LoVo (cell line): ENCODE results near the gene ITFG1.
A peak's percentile ranks its signal among the peaks of the same experiment; 100 is the strongest.
"Not testable (repeated sequence)": the region's sequence is repeated elsewhere in the genome, so short reads cannot be mapped to it uniquely, and the experiment has no call there.

Experiments used
- DNase-seq: peaks from one replicate; pipeline ENCODE4 v3.0.0-alpha.2; 2016; ENCODE audit warnings: low spot score

The ITFG1 gene

DNA sequence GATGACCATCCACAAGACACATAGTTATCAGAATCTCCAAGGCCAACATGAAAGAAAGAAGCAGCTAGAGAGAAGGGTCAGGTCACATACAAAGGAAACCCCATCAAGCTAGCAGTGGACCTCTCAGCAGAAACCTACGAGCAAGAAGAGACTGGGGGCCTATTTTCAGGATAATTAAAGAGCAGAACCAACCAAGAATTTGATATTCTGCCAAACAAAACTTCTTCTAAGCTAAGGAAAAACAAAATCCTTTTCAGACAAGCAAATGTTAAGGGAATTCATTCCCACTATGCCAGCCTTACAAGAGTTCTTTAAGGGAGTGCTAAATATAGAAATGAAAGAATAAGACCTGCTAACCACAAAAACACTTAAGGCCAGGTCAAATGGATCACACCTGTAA is 47.8 kb downstream of the ITFG1 start:
- DNase-seq: no peak

DNA sequence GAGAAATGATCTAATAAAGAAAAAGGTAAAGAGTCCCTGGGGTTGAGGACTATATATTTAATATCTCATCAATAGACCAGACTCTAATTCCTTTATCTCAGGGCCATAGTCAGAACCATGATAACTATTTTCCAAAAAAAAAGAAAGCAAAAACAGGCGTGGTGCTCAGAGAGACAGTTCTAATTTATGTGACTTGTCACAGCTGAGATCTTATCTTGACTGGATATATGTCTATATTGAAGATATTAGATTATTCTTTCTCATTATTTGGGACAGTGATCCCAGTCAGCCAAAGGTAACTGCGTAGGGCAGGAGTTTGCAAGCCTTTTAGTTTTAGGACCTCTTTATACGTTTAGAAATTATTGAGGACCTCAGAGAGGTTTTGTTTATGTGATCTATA is 52.4 kb downstream of the ITFG1 start:
- no peak for DNase-seq

DNA sequence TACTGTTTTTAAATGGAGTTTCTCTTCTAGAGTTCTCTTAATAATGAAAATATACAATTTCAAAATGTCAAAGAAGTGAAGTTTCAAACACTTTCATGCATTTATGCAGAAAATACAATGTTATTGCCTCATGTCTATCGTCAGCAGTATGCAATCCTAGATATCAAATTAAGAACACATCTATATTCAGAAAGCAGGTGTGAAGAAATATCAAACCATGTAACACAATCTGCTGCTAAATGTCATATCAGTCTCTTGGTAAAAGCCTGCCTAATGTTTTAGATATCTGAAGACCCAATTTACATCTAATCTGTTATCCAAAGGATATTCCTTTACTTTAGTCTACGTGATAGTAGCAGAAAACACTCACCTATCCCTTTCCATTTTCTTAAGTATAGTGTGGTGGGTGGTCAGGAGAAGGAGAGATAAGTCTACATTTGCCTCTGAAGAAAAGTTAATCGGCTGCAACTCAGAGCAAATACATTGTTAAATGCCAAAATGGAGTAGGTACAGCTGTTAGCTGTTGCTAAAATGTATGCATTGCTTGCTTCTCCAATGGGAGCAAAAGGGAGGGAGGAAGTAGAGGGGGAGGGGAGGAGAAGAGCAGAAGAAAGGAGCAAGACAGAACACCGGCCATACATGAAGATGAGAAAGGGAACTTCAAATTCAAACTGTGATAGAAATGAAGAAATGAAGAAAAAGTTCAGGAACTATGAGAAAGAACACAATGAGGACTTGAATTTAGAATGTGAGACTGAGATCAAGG is 64.9 kb downstream of the ITFG1 start:
- no peak for DNase-seq

DNA sequence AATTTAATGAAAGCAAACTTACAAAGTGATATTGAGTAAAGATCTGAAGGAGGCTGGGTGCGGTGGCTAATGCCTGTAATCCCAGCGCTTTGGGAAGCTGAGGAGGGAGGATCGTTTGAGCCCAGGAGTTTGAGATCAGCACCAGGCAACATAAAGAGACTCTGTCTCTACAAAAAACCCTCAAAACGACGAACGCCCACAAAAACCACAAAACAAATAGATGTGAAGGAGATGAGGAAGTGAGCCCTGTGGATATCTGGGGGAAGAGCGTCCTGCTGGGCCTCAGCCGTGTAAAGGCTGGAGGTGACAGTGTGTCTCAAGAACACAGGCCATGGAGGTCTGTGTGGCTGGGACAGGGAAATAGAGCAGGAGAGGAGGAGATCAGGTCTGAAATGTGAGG is 68.8 kb downstream of the ITFG1 start:
- DNase-seq: peak; percentile 23

DNA sequence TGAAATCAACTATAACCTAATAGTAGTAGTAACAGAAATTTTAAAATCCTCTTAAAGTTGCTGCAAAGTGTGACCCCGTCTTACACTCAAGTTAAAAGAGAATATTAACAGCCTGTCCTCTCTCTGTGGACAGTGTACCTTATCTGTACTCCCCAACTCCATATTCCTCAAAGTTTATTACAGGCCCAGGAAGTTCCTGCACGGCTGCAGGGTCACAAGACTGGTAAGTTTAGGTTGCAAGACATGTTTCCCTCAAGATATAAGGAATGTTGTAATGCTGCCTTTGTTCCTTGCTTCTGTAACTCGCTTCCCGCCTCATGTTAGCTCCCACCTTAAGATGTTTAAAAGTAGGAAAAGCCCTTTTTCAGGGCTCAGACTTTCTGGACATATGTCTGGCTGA is 72.2 kb downstream of the ITFG1 start:
- no peak for DNase-seq

DNA sequence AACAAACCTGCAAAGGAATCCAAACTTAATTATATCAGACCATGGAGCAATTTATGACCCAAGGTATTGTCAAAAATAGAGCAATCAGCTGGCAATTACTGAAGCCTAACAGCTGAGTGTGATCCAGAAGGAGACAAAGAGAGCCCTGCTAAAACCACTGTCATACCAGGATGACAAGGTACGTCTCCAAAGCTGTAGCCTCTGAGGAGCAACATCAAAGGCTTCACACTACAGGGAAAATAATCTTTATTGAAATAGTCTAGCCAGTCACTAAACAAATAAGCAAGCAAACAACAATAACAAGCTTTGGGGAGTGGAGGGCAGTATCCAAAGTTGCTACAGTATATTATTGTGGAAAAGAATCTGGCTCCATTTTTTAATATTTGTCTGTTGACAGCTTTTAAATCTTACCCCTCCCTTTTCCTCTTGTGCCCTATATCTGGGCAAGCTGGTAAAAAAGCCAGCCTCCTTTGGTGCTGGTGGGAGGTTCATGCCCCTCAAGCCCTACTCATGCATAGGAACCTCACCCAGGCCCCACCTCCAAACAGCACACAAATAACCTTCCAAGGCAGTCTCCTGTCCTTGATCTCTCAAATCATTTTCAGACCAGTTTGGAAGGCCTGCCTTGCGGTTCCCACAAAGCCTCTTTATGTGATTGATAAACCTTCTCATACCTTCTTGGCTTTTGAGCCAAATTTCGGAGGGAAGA is 73.7 kb downstream of the ITFG1 start:
- no peak for DNase-seq

DNA sequence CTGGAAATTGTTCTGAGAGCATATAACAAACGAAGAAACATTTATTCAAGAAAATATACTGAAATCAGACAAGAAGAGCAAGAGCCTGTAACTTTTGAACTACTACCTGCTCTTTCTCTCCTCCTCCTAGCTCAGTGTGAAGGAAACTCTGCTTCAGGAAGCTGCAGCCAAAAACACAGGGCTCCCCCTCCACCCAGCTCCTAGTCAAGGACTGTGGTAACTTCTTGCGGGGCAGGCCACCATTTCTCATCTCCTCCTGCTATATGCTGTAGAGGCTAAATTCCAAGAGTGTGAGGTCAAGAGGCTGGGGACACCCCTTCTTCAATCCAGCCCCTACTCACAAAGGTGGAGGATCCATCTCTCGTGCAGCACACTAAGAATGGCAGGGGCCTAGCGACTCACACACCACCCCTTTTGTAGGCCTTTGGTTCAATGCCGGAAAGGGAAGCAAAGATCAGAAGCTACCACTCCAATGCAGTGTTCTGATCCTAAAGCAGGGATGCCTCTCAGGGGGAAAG is 74.6 kb downstream of the ITFG1 start:
- no peak for DNase-seq

DNA sequence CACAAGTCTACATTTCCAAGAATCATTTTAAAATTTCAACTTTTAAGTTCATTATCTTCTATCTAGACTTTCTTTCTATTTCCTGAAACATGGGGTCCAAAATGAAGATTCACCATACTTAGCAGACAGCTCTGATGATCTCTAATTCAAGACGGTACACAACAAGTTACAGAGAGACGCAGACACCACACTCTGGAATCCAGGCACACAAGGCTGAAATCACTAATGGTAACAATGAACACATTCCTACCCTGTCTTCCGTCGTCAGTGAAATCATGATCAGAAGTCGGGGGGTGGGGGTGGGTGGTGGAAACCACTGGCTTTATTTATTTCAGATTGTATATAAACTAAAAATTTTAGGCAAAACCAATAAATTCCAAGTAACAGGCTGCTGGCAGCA is 78.5 kb downstream of the ITFG1 start:
- no peak for DNase-seq

DNA sequence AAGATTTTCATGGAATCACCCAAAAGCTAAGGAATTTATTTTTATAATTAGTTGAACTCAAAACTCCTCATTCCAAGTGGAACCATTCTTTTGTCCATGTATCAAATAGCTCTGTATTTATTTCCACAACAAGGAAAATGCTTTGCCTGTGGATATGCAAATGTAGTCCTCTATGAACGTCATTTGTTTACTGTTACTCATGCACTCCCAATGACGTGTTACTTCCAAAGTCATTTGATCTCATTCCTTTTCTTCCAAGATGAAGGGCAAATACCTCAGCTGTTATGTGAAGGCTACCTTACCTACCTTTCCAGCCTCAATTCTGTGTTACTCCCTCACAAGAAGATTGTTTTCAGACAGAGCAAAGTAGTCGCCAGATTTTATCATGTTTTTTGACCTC is 83.7 kb downstream of the ITFG1 start:
- DNase-seq: no peak

DNA sequence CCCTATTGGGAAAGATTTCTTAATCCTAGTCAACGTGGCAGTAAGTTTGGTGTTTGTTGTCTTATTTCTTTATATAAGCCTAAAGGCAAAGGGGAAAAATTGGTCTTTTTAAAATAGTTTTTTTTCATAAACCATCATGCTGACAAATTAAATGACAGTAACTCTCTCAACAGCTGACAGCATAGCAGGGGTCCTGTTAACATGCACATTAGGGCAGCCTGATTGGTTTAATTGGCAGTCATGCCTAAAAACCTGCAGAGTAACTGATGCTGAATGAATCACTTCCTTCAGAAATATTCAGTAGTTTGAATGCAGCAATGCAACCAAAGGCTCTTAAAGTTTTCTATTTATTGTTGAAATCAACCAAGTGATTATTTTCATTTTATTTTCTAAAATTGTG is 85.4 kb downstream of the ITFG1 start:
- no peak for DNase-seq

DNA sequence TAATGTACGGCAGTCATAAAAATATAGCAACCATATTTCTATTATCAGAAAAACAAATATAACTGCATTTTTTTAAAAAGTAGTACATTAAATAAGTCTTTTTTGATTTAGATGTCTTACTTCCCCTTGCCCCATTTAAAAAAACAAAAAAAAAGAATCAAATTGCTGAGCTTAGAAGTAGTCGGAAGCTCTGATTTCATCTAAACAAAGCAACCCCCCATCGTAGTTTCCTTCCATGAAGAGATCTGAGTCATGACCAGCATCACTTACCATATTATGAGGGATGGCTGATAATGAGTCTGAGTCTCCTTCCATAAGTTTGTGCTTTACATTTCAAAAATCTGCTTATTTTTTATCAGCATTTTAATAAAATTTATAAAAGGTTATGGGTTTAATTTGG is 86.2 kb downstream of the ITFG1 start:
- no peak for DNase-seq

DNA sequence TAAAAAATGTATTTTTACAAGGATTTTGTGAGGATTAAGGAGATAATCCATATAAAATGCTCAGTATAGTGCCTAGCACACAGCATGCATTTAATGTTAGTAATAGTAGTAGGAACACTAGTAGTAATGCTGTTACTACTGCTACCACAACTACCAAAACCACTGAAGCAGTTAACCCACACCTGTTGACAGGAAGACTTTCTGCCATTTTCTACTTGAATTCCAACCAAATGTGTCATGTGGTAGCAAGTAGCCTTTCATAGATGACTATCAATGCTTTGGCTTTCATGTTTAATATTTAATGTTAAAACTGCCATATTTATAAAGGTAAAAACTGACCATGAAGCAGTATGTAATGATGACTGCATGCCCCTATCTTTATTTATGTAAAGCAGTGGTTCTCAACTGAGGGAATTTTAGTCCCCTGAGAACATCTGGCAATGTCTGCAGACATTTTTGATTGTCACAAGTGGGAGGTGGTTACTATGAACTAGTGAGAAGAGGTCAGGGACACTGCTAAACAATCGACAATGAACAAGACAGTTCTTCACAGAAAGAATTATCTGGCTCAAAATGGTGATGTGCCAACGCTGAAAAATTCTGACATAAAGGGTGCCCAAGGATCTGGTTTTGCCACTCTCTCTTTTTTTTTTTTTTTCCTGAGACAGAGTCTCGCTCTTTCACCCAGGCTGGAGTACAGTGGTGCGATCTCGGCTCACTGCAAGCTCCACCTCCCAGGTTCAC is 89.4 kb downstream of the ITFG1 start:
- DNase-seq: no peak

DNA sequence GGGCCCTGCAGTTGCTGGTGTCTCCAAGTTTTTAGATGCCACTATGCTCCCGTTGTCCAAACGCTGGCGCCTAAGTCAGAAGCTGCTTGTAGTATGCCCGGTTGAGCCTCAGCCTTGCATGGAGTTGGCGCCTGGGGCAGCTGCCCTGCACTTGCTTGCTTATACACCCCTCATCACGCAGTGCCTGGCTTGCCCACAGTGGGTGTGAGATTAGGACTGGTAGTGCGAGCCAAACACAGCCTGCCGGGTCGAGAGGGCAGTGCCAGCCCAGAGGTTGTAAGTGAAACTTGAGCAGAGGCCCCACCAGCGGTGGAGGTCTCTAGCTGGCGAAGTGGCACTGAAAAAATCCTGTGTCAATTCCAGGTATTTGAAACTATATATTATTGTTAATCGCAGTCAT is 90.3 kb downstream of the ITFG1 start:
- no peak for DNase-seq

DNA sequence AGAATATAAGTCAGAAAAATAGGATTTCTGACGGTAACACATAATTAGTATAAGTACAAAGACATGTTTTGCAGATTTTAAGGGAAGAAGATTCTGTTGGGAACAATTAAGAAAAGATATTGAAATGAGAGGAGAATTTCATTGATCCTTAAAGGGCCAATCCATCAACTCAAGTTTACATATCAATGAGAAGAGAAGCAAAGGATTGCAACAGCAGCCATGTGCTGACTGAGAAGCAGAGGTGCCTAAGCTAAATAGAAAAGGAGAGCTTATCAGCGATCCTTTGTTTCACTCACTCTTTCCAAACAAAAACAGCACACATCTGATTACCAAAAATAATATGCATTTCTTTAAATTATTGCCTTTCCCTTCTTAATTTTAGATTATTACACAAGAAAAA is 94.6 kb downstream of the ITFG1 start:
- DNase-seq: no peak

DNA sequence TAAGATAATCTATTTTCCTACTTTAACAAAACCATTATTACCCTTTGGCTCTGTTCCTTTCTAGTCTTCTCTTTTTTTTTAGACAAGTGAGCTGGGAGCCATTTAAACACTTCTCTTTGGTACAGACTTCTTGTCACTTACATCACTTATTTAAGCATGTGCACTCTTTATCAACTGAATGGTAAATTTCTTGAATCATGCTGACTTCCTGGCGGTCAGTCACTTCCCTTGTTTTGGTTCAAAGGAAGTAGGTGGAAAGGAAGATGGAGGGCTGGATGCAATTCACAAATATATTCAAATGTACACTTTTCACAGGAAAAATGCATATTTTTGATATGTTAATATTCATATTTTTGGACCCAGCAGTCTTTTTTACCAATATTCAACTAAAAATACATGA is 97.1 kb downstream of the ITFG1 start:
- no peak for DNase-seq

DNA sequence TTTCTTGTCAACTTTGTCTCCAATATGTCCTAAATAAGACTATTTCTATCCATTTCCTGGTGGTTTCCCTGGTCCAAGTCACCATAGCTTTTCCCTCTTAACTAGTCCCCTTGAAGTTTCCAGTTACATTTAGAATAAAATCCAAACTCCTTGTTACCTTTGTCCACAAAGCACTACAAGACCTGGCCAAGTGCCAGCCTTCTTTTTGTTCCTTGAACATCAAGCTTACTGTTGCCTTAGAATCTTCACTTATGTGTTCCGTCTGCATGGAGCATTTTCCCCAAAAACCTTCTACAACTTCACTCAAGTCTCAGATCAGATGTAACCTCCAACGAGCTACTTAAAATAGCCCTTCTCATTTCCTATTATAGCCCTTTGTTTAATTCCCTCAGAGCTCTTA is 101.4 kb downstream of the ITFG1 start:
- no peak for DNase-seq

DNA sequence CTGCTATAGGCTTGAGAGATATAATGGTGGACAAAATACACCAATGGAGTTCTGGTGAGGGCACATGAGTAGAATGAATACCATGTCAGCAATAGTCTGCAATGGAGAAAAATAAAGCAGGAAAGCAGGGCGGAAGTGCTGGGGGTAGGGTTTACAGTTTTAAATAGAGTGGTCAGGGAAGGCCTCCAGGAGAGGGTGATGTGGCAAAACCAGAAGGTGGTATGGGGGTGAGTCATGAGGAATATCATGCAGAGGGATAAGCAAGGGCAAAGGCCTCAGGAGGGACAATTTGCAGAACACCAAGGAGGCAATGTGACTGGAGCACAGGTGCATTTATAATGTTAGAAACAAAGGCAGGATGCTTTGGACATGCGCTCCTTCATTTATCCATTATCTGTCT is 102.0 kb downstream of the ITFG1 start:
- no peak for DNase-seq

DNA sequence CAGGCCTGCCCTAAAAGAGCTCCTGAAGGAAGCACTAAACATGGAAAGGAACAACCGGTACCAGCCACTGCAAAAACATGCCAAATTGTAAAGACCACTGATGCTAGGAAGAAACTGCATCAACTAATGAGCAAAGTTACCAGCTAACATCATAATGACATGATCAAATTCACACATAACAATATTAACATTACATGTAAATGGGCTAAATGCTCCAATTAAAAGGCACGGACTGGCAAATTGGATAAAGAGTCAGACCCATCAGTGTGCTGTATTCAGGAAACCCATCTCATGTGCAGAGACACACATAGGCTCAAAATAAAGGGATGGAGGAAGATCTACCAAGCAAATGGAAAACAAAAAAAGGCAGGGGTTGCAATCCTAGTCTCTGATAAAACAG is 111.8 kb downstream of the ITFG1 start:
- DNase-seq: not testable (repeated sequence)

DNA sequence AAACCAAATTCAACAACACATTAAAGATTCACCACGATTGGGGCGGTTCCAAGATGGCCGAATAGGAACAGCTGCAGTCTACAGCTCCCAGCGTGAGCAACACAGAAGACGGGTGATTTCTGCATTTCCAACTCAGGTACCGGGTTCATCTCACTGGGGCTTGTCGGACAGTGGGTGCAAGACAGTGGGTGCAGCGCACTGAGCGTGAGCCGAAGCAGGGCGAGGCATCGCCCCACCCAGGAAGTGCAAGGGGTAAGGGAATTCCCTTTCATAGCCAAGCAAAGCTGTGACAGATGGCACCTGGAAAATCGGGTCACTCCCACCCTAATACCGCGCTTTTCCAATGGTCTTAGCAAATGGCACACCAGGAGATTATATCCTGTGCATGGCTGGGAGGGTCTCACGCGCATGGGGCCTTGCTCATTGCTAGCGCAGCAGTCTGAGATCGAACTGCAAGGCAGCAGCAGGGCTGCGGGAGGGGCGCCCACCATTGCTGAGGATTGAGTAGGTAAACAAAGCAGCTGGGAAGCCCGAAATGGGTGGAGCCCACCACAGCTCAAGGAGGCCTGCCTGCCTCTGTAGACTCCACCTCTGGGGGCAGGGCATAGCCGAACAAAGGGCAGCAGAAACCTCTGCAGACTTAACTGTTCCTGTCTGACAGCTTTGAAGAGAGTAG is 113.7 kb downstream of the ITFG1 start:
- DNase-seq: not testable (repeated sequence)

DNA sequence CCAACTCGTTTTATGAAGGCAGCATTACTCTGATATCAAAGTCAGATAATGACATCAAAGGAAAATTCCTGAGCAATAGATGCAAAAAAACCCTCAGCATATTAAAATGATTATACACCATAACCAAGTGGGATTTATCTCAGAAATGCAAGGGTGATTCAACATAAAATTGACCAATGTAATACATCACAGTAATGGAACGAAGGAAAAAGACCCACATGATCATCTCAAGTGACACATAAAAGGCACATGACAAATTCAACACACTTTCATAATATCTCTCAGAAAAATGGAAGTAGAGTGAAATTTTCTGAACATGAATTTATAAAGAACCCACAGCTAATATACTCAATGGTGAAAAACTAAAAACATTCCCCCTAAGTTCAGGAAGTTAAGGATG is 118.8 kb downstream of the ITFG1 start:
- DNase-seq: no peak

DNA sequence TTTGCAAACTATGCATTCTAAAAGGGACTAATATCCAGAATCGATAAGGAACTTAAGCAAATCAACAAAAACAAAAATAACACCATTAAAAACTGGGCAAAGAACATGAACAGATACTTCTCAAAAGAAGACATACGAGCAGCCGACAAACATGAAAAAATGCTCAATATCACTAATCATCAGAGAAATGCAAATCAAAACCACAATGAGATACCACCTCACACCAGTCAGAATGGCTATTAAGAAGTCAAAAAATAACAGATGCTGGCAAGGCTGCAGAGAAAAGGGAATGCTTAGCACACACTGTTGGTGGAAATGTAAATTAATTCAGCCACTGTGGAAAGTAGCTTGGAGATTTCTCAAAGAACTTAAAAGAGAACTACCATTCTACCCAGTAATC is 130.3 kb downstream of the ITFG1 start:
- not testable (repeated sequence) for DNase-seq

DNA sequence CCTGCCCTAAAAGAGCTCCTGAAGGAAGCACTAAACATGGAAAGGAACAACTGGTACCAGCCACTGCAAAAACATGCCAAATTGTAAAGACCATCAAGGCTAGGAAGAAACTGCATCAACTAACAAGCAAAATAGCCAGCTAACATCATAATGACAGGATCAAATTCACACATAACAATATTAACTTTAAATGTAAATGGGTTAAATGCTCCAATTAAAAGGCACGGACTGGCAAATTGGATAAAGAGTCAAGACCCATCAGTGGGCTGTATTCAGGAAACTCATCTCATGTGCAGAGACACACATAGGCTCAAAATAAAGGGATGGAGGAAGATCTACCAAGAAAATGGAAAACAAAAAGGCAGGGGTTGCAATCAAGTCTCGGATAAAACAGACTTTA is 136.6 kb downstream of the ITFG1 start:
- DNase-seq: not testable (repeated sequence)
